ENCODE results near the gene THBS3. TPM values are rescaled to one million over a fixed set of nuclear protein-coding genes. Genes with fewer than 3 reads are reported as not detected.

Gene THBS3
- total RNA-seq, 1 donor = 32.8 TPM

DNA sequence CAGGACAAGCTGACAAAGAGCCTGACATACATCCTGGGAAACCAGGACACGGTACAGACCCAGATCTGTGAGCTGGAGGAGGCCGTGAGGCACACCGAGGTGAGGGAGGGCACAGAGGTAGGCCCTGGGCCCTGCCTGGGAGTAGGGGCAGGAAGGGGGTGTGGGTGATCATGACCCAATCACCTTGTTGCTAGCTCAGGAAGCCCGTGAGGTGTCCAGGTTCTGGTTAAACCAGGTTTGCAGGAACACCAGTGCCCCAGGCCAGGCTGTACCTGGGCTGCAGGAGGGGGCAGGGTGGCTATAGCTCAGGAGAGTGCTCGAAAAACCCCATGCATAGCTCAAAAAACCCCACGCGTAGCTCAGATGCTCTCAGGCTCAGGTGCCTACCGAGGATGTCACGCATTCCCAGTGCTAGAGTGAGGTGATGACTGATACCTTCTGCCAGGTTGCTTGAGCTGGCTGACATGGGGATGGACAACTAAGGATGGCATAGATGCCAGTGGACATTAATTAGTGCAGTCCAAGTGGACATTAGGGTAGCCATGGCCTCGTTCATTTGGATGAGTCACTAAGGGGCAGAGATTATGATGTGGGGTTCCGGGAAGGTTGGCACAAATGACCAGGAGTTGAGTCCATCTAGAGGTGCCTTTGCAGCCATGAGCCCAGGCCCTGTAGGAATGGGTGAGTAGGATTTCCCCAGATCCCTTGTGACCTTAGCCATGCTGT lies 30.3 kb downstream of the THBS3 start:
- no peak overlapping the region for H3K4me3 ChIP-seq (ENCODE audit: low read depth, low read length)
- TF ChIP-seq, protein P1, sequence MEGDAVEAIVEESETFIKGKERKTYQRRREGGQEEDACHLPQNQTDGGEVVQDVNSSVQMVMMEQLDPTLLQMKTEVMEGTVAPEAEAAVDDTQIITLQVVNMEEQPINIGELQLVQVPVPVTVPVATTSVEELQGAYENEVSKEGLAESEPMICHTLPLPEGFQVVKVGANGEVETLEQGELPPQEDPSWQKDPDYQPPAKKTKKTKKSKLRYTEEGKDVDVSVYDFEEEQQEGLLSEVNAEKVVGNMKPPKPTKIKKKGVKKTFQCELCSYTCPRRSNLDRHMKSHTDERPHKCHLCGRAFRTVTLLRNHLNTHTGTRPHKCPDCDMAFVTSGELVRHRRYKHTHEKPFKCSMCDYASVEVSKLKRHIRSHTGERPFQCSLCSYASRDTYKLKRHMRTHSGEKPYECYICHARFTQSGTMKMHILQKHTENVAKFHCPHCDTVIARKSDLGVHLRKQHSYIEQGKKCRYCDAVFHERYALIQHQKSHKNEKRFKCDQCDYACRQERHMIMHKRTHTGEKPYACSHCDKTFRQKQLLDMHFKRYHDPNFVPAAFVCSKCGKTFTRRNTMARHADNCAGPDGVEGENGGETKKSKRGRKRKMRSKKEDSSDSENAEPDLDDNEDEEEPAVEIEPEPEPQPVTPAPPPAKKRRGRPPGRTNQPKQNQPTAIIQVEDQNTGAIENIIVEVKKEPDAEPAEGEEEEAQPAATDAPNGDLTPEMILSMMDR (IDR thresholded peaks at IDR 0.05; ENCODE audit: insufficient read depth, low read depth, low read length) = no peak
- no peak for DNase-seq (ENCODE audit: low read depth)

DNA sequence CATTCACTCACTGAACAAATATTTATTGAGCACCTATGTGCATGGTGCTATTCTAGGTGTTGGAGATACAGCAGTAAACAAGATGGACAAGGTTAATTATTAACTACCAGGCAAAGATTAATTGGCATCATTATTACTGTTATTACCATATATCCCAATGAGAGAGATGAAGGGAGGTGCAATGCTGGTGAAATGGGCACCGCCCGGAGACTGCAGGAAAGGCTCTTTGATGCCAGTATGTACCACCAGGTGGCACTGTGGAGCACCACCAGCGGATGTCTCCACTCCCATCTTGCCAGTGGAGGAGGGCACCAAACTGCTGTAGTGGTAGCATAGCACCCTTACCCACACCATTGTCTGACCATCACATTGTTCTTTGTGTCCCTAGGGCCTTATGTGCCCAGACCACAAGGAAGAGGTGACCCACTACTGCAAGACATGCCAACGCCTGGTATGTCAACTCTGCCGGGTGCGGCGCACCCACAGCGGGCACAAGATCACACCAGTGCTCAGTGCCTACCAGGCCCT lies 31.1 kb downstream of the THBS3 start:
- no peak overlapping the region for H3K4me3 ChIP-seq (ENCODE audit: low read depth, low read length)
- peak; percentile 65 for DNase-seq (ENCODE audit: low read depth)
- TF ChIP-seq, protein P1 (IDR thresholded peaks at IDR 0.05; ENCODE audit: insufficient read depth, low read depth, low read length) = peak; percentile 89

DNA sequence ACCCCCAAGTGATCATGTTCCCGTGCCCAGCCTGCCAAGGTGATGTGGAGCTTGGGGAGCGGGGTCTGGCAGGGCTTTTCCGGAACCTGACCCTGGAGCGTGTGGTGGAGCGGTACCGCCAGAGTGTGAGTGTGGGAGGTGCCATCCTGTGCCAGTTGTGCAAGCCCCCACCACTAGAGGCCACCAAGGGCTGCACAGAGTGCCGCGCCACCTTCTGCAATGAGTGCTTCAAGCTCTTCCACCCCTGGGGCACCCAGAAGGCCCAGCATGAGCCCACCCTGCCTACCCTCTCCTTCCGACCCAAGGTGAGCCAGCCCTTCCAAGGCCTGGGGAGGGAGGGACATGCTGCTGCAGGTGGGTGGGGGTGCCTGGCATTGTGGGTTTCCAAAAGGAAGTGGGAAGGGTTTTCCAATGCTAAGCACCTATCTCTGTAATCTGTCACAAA lies 31.7 kb downstream of the THBS3 start:
- no peak overlapping the region for H3K4me3 ChIP-seq (ENCODE audit: low read depth, low read length)
- DNase-seq (ENCODE audit: low read depth) = no peak
- TF ChIP-seq, protein P1 (IDR thresholded peaks at IDR 0.05; ENCODE audit: insufficient read depth, low read depth, low read length) = no peak

DNA sequence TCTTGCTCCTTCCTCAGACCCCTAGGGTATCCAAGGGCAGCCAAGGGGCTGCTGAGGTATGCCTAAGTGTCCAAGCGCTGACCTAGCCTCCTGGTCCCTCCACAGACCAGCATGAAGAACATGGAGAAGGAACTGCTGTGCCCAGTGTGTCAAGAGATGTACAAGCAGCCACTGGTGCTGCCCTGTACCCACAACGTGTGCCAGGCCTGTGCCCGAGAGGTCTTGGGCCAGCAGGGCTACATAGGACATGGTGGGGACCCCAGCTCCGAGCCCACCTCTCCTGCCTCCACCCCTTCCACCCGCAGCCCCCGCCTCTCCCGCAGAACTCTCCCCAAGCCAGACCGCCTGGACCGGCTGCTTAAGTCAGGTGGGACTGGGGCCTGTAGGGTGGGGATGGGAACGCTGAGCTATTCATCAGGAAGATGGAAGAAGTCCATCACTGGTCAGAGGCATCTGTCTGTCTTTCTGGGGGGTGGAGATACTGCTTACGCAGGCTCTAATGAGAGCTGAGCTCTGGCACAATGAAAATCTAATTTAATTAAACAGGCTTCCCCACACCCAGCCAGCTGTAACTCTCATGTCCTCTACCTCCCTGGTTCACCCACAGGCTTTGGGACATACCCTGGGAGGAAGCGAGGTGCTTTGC lies 32.3 kb downstream of the THBS3 start:
- H3K4me3 ChIP-seq (ENCODE audit: low read depth, low read length) = no peak overlapping the region
- no peak for DNase-seq (ENCODE audit: low read depth)
- TF ChIP-seq, protein P1 (IDR thresholded peaks at IDR 0.05; ENCODE audit: insufficient read depth, low read depth, low read length) = no peak

DNA sequence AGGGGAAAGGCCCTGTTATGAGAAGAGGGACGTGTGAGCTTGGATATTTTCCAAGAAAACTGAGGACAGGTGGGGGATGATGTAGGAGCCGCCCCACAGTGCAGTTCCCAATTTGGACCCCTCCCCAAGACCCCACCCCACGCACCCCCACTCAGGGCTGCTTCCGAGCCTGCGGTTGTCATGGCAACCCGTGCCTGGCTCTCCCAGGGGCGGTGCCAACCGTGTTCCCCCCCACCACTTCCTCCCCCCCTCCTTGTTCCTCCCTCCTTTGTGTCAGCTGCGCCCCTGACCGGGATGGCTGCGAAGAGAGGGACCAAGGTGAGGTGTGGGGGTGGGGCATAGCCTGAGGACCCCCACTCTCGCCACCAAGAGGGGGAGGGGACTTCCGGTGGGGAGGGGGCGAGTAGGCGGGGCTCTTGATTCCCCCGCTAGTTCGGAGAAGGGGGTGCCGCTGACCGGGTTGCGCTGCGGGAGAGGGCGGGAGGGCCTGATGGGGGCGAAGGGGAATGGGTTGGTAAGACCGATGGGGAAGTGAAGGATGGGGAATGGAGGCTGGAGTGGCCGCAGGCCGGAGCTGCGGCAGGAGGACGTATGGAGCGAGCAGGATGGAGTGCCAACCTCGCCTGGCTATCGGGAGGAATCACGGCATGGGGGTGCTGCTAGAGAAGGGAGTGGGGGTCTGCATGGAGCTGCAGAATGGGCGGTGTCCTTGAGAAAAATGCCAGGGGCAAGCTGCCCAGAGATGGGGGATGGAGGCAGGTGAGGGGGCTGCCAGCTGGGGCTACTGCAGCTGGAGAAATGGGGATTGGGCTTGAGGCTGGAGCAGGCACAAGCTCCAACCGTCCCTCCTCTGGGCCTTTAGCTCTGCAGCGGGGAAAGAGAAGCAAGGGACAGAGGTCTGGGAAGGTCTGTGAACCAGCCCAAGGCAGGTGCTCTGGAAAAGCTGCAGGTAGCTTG lies 33.1 kb downstream of the THBS3 start:
- no peak for DNase-seq (ENCODE audit: low read depth)
- H3K4me3 ChIP-seq (ENCODE audit: low read depth, low read length) = peak overlapping the region; percentile 98
- TF ChIP-seq, protein P1 (IDR thresholded peaks at IDR 0.05; ENCODE audit: insufficient read depth, low read depth, low read length) = no peak
